GM23338 (cell line): ENCODE results near the gene RPL41. TPM values are rescaled to one million over a fixed set of nuclear protein-coding genes. Genes with fewer than 3 reads are reported as not detected.
"Not testable (repeated sequence)": the region's sequence is repeated elsewhere in the genome, so short reads cannot be mapped to it uniquely, and the experiment has no call there.

ENCODE experiments used
- ATAC-seq: fragments of 200-7000 bp; cut with Tn5 transposase; 3 replicates; pipeline ENCODE4 v1.9.1; 2020
- DNase-seq: peaks from one replicate; pipeline ENCODE4 v3.0.0-alpha.2; 2015; ENCODE audit warnings: low spot score
- H2AFZ ChIP-seq: fragments of 200-600 bp; sonication (generic); 2 replicates; pipeline ENCODE4 v1.8.0; 2016; ENCODE audit warnings: antibody characterized with exemption, mild to moderate bottlenecking, moderate library complexity
- H3F3A ChIP-seq: fragments of 200-600 bp; sonication (generic); replicated peaks from 2 replicates; pipeline ENCODE4 v1.8.0; 2017; ENCODE audit warnings: antibody characterized with exemption, mixed run types, low read depth
- H3K27ac ChIP-seq: fragments of 200-600 bp; sonication (generic); 2 replicates; pipeline ENCODE4 v1.6.1; 2016; ENCODE audit warnings: low read depth
- H3K27me3 ChIP-seq: fragments of 200-600 bp; sonication (generic); 2 replicates; pipeline ENCODE4 v1.8.0; 2016; ENCODE audit warnings: mild to moderate bottlenecking, mixed run types, moderate library complexity; ENCODE audit not compliant: insufficient read depth
- H3K36me3 ChIP-seq: fragments of 200-600 bp; sonication (generic); 2 replicates; pipeline ENCODE4 v1.8.0; 2016; ENCODE audit warnings: mild to moderate bottlenecking; ENCODE audit not compliant: insufficient read depth
- H3K4me1 ChIP-seq: fragments of 200-600 bp; sonication (generic); 2 replicates; pipeline ENCODE4 v1.8.0; 2016; ENCODE audit warnings: mild to moderate bottlenecking, moderate library complexity; ENCODE audit not compliant: insufficient read depth
- H3K4me2 ChIP-seq: fragments of 200-600 bp; sonication (generic); 2 replicates; pipeline ENCODE4 v1.7.1; 2017; ENCODE audit warnings: mixed run types
- H3K4me3 ChIP-seq: fragments of 200-600 bp; sonication (generic); 2 replicates; pipeline ENCODE4 v1.6.1; 2016; ENCODE audit warnings: mixed run types
- H3K79me2 ChIP-seq: fragments of 200-600 bp; sonication (generic); replicated peaks from 2 replicates; pipeline ENCODE4 v1.8.0; 2017; ENCODE audit warnings: mild to moderate bottlenecking; ENCODE audit not compliant: insufficient read depth
- H3K9me2 ChIP-seq: fragments of 200-600 bp; sonication (generic); 2 replicates; pipeline ENCODE4 v1.8.0; 2017; ENCODE audit not compliant: insufficient read depth
- H4K20me1 ChIP-seq: fragments of 200-600 bp; sonication (generic); replicated peaks from 2 replicates; pipeline ENCODE4 v1.8.0; 2017; ENCODE audit warnings: mild to moderate bottlenecking; ENCODE audit not compliant: insufficient read depth
- H3K27ac Mint-ChIP-seq: 2 replicates; pipeline ENCODE4 v1.8.0; 2020; ENCODE audit warnings: inconsistent platforms, mild to moderate bottlenecking, moderate library complexity, mixed read lengths
- H3K27me3 Mint-ChIP-seq: 3 replicates; pipeline ENCODE4 v1.8.0; 2022; ENCODE audit warnings: low read depth, mild to moderate bottlenecking, moderate library complexity, mixed read lengths, inconsistent platforms; ENCODE audit not compliant: insufficient read depth, poor library complexity
- H3K36me3 Mint-ChIP-seq: 3 replicates; pipeline ENCODE4 v1.8.0; 2021; ENCODE audit warnings: low read depth, mild to moderate bottlenecking, inconsistent platforms, moderate library complexity, mixed read lengths
- H3K4me1 Mint-ChIP-seq: 3 replicates; pipeline ENCODE4 v1.8.0; 2020; ENCODE audit warnings: mild to moderate bottlenecking, inconsistent platforms, mixed read lengths
- H3K4me3 Mint-ChIP-seq: 3 replicates; pipeline ENCODE4 v1.8.0; 2021; ENCODE audit warnings: moderate library complexity, mild to moderate bottlenecking, inconsistent platforms, mixed read lengths
- H3K9me3 Mint-ChIP-seq: 3 replicates; pipeline ENCODE4 v1.8.0; 2020; ENCODE audit warnings: moderate library complexity, mild to moderate bottlenecking, inconsistent platforms, mixed read lengths
- CREB1 ChIP-seq: fragments of 250-450 bp; sonication (Bioruptor Pico); IDR thresholded peaks from 2 replicates; pipeline ENCODE4 v1.5.0; 2020; ENCODE audit warnings: low read depth, mild to moderate bottlenecking, moderate library complexity
- CTCF ChIP-seq, 2 experiments: fragments of 200-600 bp in 1 of 2; sonication (generic) in 1 of 2; conservative IDR thresholded peaks; 2 replicates each; pipeline versions ENCODE4 v1.5.1 to v1.6.1; 2016 to 2017; ENCODE audit warnings: antibody characterized with exemption in 2 of 2, low read depth in 2 of 2, mild to moderate bottlenecking in 2 of 2, moderate library complexity in 1 of 2
- ETS1 ChIP-seq: IDR thresholded peaks from 2 replicates; pipeline ENCODE4 v1.6.1; 2016; ENCODE audit warnings: antibody characterized with exemption
- EZH2 ChIP-seq: fragments of 200-600 bp; sonication (generic); IDR thresholded peaks from one replicate; pipeline ENCODE4 v1.8.0; 2017; ENCODE audit warnings: antibody characterized with exemption, mild to moderate bottlenecking, low read depth; ENCODE audit not compliant: unreplicated experiment
- EZH2phosphoT487 ChIP-seq: fragments of 200-600 bp; sonication (generic); IDR thresholded peaks from one replicate; pipeline ENCODE4 v1.8.1; 2018; ENCODE audit warnings: antibody characterized with exemption; ENCODE audit not compliant: unreplicated experiment
- REST ChIP-seq: IDR thresholded peaks from one replicate; pipeline ENCODE4 v1.6.1; 2018; ENCODE audit warnings: antibody characterized with exemption; ENCODE audit not compliant: unreplicated experiment
- STAT1 ChIP-seq: IDR thresholded peaks from one replicate; pipeline ENCODE4 v1.6.1; 2016; ENCODE audit warnings: antibody characterized with exemption; ENCODE audit not compliant: unreplicated experiment
- ZNF114 ChIP-seq: fragments of 250-450 bp; sonication (Bioruptor Pico); IDR thresholded peaks from 2 replicates; pipeline ENCODE4 v1.5.0; 2020; ENCODE audit warnings: mild to moderate bottlenecking, moderate library complexity
- ZNF462 ChIP-seq: fragments of 250-450 bp; sonication (Bioruptor Pico); IDR thresholded peaks from 2 replicates; pipeline ENCODE4 v1.5.0; 2020; ENCODE audit warnings: mild to moderate bottlenecking, moderate library complexity
- polyA plus RNA-seq: library from polyadenylated mRNA; unstranded; fragments of >200 nt; fragmentation: Nextera tagmentation; extraction: Ambion mirVana; gene quantifications from 2 replicates; pipeline ENCODE4 v1.2.1, GENCODE V29; 2016
- total RNA-seq: library from RNA; depleted of rRNA; stranded (reverse); fragments of >200 nt; shearing (Covaris generic); gene quantifications from 2 replicates; pipeline ENCODE4 v1.2.3, GENCODE V29; 2014

Gene RPL41
- total and polyA plus RNA-seq, 2 experiments from 2014 or later, result 2,039 to 3,875 TPM

DNA sequence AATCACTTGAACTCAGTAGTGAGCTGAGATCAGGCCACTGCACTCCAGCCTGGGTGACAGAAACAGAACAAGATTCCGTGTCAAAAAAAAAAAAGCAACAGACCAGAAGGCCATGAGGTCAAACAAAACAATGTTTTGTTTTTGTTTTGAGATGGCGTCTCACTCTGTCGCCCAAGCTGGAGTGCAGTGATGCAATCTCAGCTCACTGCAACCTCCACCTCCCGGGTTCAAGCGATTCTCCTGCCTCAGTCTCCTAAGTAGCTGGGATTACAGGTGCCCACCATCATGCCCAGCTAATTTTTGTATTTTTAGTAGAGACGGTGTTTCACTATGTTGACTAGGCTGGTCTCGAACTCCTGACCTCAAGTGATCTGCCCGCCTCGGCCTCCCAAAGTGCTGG is 38.5 kb upstream of the RPL41 start:
- peaks cover 22% of the 10 kb centered on the region for H3K79me2 ChIP-seq
- H3K4me2 ChIP-seq, H3K9me3 Mint-ChIP-seq, DNase-seq, ATAC-seq, H3K36me3 Mint-ChIP-seq, H3K4me3 Mint-ChIP-seq, H3K4me3 ChIP-seq, H3K36me3 ChIP-seq, H3K27me3 Mint-ChIP-seq, H3K27ac Mint-ChIP-seq, H3K9me2 ChIP-seq, H3K27me3 ChIP-seq: not testable (repeated sequence)
- H2AFZ ChIP-seq, result peak overlapping the region; percentile 66; the same call in 1 of the 2 replicates
- H3K4me1 ChIP-seq, result peaks cover 21% of the 10 kb centered on the region
- H3K4me1 Mint-ChIP-seq, result peaks cover 29% of the 10 kb centered on the region
- 0 out of 2 replicates have a peak, but pooled peaks cover 16% of the 10 kb centered on the region for H3F3A ChIP-seq
- peak overlapping the region; percentile 98 for H3K27ac ChIP-seq
- H4K20me1 ChIP-seq, result peaks cover 12% of the 10 kb centered on the region; the same call in 1 of the 2 replicates

- no peaks in the 10 kb centered on the region for H3K36me3 ChIP-seq
- H2AFZ ChIP-seq, result no peak overlapping the region
- peak overlapping the region; percentile 84 for H3K4me3 ChIP-seq
- H4K20me1 ChIP-seq, result peaks cover 12% of the 10 kb centered on the region; the same call in 1 of the 2 replicates
- H3K27ac Mint-ChIP-seq, result peak overlapping the region; percentile 88
- peak overlapping the region; percentile 93 for H3K4me2 ChIP-seq
- H3K27ac ChIP-seq, result peak overlapping the region; percentile 98
- H3K4me1 ChIP-seq, result peaks cover 22% of the 10 kb centered on the region
- H3K9me2 ChIP-seq, result no peaks in the 10 kb centered on the region
- H3K36me3 Mint-ChIP-seq, result peaks cover 5% of the 10 kb centered on the region; the same call in 1 of the 3 replicates
- H3K4me3 Mint-ChIP-seq, result peak overlapping the region; percentile 90
- peaks cover 29% of the 10 kb centered on the region for H3K4me1 Mint-ChIP-seq
- H3K79me2 ChIP-seq, result peaks cover 27% of the 10 kb centered on the region
- peaks cover 3% of the 10 kb centered on the region; the same call in 1 of the 3 replicates for H3K9me3 Mint-ChIP-seq
- no peak for ATAC-seq
- no peaks in the 10 kb centered on the region for H3K27me3 ChIP-seq
- H3K27me3 Mint-ChIP-seq, result peaks cover 7% of the 10 kb centered on the region
- 0 out of 2 replicates have a peak, but pooled peaks cover 16% of the 10 kb centered on the region for H3F3A ChIP-seq
- peak; percentile 48 for DNase-seq
- no peak for TF ChIP-seq REST
- no peak for TF ChIP-seq EZH2
- no peak for TF ChIP-seq EZH2phosphoT487
- no peak for TF ChIP-seq STAT1
- no peak for TF ChIP-seq ZNF462 (CRISPR knock-in tag)
- TF ChIP-seq CTCF (conservative IDR thresholded peaks at IDR 0.05; ENCODE audit: low read depth in 2 of 2), result no peak
- TF ChIP-seq ZNF114, result no peak
- no peak for TF ChIP-seq ETS1
- no peak for TF ChIP-seq CREB1 (CRISPR knock-in tag)
Observed at GRCh38 chr12:56078427-56078826, 38.0 kb upstream of the RPL41 start.
